ENCODE measurements around the gene NXPE3. TPM values are rescaled to one million over a fixed set of nuclear protein-coding genes. Genes with fewer than 3 reads are reported as not detected.

The NXPE3 gene
- total RNA-seq, 1 experiment from 2014 or later = 12.8 TPM

DNA sequence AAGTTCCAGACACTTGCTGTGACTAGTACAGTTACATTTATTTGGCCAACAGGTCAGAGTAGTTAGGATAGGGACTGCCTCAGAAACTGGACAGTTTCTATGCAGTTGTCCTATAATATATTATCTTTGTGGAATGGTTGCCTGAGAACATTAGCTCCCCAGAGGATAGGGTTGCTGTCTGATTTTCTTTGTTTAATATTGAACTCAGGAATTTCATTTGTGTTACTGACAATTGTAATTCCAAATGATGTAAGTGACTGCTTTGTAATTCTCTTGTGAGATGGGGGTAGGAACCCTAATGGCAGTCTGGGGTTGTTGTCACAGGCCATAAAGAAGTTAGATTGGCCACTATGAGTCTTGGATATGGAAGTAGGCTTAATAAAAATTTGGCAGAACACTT is 2.2 kb downstream of the NXPE3 start:
- Histone ChIP-seq H3K27ac (no peak overlapping the region), H3K9me2 (ENCODE audit: insufficient read depth) (no peaks in the 10 kb centered on the region), H4K20me1 (ENCODE audit: insufficient read depth) (no peaks in the 10 kb centered on the region), H3K4me2 (no peak overlapping the region), H3K4me3 (no peak overlapping the region), H2AFZ (no peak overlapping the region), H3K36me3 (ENCODE audit: low read depth) (no peaks in the 10 kb centered on the region), H3K9me3 (ENCODE audit: insufficient read depth, low read depth) (no peaks in the 10 kb centered on the region), H3K27me3 (ENCODE audit: insufficient read depth, low read depth) (no peaks in the 10 kb centered on the region), H3F3A (ENCODE audit: insufficient read depth, low read depth) (no peaks in the 10 kb centered on the region; the same call in 1 of the 2 replicates), H3K79me2 (ENCODE audit: low read depth) (no peaks in the 10 kb centered on the region), H3K4me1 (replicated peaks; ENCODE audit: insufficient read depth) (peaks cover 5% of the 10 kb centered on the region)
- no TSS peak for BruUV-seq (replicated peaks)
- DNase-seq = no peak
- POLR2A ChIA-PET (ENCODE audit: unreplicated experiment) = no interaction called here
- intact Hi-C loops (cut with micrococcal nuclease; ENCODE audit: unreplicated experiment) = no loop called here
- no peak for TF ChIP-seq EZH2 (IDR thresholded peaks at IDR 0.05; ENCODE audit: low read depth)
- TF ChIP-seq, protein P1, sequence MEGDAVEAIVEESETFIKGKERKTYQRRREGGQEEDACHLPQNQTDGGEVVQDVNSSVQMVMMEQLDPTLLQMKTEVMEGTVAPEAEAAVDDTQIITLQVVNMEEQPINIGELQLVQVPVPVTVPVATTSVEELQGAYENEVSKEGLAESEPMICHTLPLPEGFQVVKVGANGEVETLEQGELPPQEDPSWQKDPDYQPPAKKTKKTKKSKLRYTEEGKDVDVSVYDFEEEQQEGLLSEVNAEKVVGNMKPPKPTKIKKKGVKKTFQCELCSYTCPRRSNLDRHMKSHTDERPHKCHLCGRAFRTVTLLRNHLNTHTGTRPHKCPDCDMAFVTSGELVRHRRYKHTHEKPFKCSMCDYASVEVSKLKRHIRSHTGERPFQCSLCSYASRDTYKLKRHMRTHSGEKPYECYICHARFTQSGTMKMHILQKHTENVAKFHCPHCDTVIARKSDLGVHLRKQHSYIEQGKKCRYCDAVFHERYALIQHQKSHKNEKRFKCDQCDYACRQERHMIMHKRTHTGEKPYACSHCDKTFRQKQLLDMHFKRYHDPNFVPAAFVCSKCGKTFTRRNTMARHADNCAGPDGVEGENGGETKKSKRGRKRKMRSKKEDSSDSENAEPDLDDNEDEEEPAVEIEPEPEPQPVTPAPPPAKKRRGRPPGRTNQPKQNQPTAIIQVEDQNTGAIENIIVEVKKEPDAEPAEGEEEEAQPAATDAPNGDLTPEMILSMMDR (conservative IDR thresholded peaks at IDR 0.05) = no peak
- CTCF ChIA-PET = interaction anchor here (0.7 kb wide), 1 partner anchor 25 kb away, joined by 3 read pairs; no protein-coding TSS in a partner anchor

DNA sequence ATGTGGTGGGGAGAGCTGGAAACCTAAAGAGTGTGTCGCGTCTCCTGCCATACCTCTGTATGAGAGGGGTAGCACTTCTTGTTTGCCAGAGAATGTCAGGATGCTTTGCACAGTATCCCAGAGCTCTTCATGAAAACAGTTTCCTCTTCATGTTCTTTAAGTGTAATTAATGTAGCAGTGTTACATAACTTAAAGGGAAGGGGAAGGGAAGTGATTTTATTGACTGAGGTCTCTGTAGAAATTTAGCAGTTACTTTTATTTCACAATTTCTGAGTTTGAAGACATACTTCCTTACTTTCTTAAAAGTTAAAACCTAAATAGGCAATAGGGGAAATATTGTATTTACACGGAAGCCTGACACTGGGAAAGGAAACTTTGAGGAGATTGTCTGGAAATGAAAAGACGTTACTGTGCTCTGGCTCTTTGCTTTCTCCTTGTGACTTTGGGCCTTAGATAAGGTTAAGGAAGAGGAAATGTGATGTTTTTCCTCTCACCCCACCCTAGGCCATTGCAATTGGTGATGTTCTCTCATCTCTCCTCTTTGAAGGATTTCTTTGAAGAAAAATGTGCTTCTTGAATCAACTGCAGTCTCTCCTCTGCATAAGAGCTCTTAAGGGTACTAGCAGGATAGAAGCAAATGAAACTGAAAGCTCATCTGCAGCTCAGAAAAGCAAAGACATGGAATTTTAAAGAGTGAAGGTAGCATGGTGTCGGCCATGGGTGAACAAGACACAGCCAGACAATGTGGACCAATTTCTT is 6.0 kb downstream of the NXPE3 start:
- H3K4me2 ChIP-seq = no peak overlapping the region
- CTCF ChIA-PET = interaction anchor here (0.6 kb wide), 1 partner anchor 489 kb away, joined by 4 read pairs; no protein-coding TSS in a partner anchor

DNA sequence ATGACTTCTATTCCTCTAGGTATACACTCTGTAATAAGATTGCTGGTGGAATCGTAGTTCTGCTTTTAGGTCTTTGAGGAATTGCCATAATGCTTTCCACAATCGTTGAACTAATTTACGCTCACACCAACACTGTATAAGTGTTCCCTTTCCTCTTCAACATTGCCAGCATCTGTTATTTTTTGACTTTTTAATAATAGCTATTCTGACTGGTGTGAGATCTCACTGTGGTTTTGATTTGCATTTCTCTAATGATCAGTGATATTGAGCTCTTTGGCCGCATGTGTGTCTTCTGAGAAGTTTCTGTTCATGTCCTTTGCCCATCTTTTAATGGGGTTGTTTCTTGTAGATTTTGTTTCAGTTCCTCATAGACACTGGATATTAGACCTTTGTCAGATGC is 12.8 kb downstream of the NXPE3 start:
- BruUV-seq (replicated peaks) = no TSS peak
- ChIA-PET CTCF (no interaction called here), POLR2A (ENCODE audit: unreplicated experiment) (no interaction called here)
- Histone ChIP-seq H3K36me3 (ENCODE audit: low read depth) (no peaks in the 10 kb centered on the region), H3K4me3 (no peak overlapping the region), H3K79me2 (ENCODE audit: low read depth) (no peaks in the 10 kb centered on the region), H3F3A (ENCODE audit: insufficient read depth, low read depth) (no peaks in the 10 kb centered on the region), H3K4me1 (replicated peaks; ENCODE audit: insufficient read depth) (no peaks in the 10 kb centered on the region), H3K27ac (no peak overlapping the region), H2AFZ (no peak overlapping the region), H4K20me1 (ENCODE audit: insufficient read depth) (no peaks in the 10 kb centered on the region), H3K9me3 (ENCODE audit: insufficient read depth, low read depth) (peaks cover 5% of the 10 kb centered on the region; the same call in 1 of the 2 replicates), H3K4me2 (no peak overlapping the region), H3K27me3 (ENCODE audit: insufficient read depth, low read depth) (no peaks in the 10 kb centered on the region), H3K9me2 (ENCODE audit: insufficient read depth) (no peaks in the 10 kb centered on the region; the same call in 1 of the 2 replicates)
- TF ChIP-seq, protein P1 (conservative IDR thresholded peaks at IDR 0.05) = no peak
- TF ChIP-seq EZH2 (IDR thresholded peaks at IDR 0.05; ENCODE audit: low read depth) = no peak
- no peak for DNase-seq
- intact Hi-C loops (cut with micrococcal nuclease; ENCODE audit: unreplicated experiment) = no loop called here

More for the DNA sequence above, 6.0 kb downstream of the NXPE3 start:
- intact Hi-C loops (cut with micrococcal nuclease; ENCODE audit: unreplicated experiment) = no loop called here
- no peak overlapping the region for H3K4me3 ChIP-seq
- no peaks in the 10 kb centered on the region for H3K27me3 ChIP-seq (ENCODE audit: insufficient read depth, low read depth)
- no peaks in the 10 kb centered on the region for H4K20me1 ChIP-seq (ENCODE audit: insufficient read depth)
- no TSS peak for BruUV-seq (replicated peaks)
- no peak overlapping the region for H2AFZ ChIP-seq
- POLR2A ChIA-PET (ENCODE audit: unreplicated experiment) = interaction anchor here (0.6 kb wide), 1 partner anchor 356 kb away, joined by 3 read pairs; no protein-coding TSS in a partner anchor
- no peak for DNase-seq
- no peak overlapping the region for H3K27ac ChIP-seq
- no peaks in the 10 kb centered on the region; the same call in 1 of the 2 replicates for H3F3A ChIP-seq (ENCODE audit: insufficient read depth, low read depth)
- H3K79me2 ChIP-seq (ENCODE audit: low read depth) = no peaks in the 10 kb centered on the region
- no peaks in the 10 kb centered on the region for H3K36me3 ChIP-seq (ENCODE audit: low read depth)
- no peaks in the 10 kb centered on the region for H3K9me2 ChIP-seq (ENCODE audit: insufficient read depth)
- TF ChIP-seq, protein P1 (conservative IDR thresholded peaks at IDR 0.05) = no peak
- TF ChIP-seq EZH2 (IDR thresholded peaks at IDR 0.05; ENCODE audit: low read depth) = no peak
- H3K4me1 ChIP-seq (replicated peaks; ENCODE audit: insufficient read depth) = no peaks in the 10 kb centered on the region
- no peaks in the 10 kb centered on the region for H3K9me3 ChIP-seq (ENCODE audit: insufficient read depth, low read depth)
